H9 (cell line): ENCODE measurements around the gene PFKP. TPM values are rescaled to one million over a fixed set of nuclear protein-coding genes. Genes with fewer than 3 reads are reported as not detected.
A peak's percentile ranks its signal among the peaks of the same experiment; 100 is the strongest.

Experiments
- DNase-seq: peaks from one replicate; pipeline ENCODE4 v3.0.0-alpha.2; 2017
- H2AFZ ChIP-seq: one replicate; pipeline ENCODE4 v1.6.1; 2013; ENCODE audit warnings: mild to moderate bottlenecking, low read length, control low read depth, moderate library complexity
- H2AK5ac ChIP-seq: 2 replicates; pipeline ENCODE4 v1.6.1; 2013; ENCODE audit warnings: low read length, control low read depth, mixed read lengths; ENCODE audit not compliant: insufficient read length
- H2BK120ac ChIP-seq: one replicate; pipeline ENCODE4 v1.6.1; 2013; ENCODE audit warnings: low read depth, mild to moderate bottlenecking, low read length, control low read depth, inconsistent platforms; ENCODE audit not compliant: poor library complexity, severe bottlenecking
- H2BK12ac ChIP-seq: 2 replicates; pipeline ENCODE4 v1.6.1; 2013; ENCODE audit warnings: low read length, control low read depth, mixed read lengths, low read depth; ENCODE audit not compliant: insufficient read length
- H2BK15ac ChIP-seq: 2 replicates; pipeline ENCODE4 v1.6.1; 2013; ENCODE audit warnings: low read depth, low read length, control low read depth
- H2BK20ac ChIP-seq: one replicate; pipeline ENCODE4 v1.6.1; 2013; ENCODE audit warnings: low read depth, mild to moderate bottlenecking, low read length, control low read depth, inconsistent platforms; ENCODE audit not compliant: poor library complexity, severe bottlenecking
- H2BK5ac ChIP-seq: 2 replicates; pipeline ENCODE4 v1.6.1; 2013; ENCODE audit warnings: low read length, control low read depth, mixed read lengths; ENCODE audit not compliant: insufficient read length
- H3K14ac ChIP-seq: 2 replicates; pipeline ENCODE4 v1.6.1; 2013; ENCODE audit warnings: low read length, control low read depth; ENCODE audit not compliant: insufficient read depth
- H3K18ac ChIP-seq: 2 replicates; pipeline ENCODE4 v1.6.1; 2013; ENCODE audit warnings: low read depth, mild to moderate bottlenecking, mixed read lengths, low read length, control low read depth; ENCODE audit not compliant: insufficient read length
- H3K23ac ChIP-seq: 2 replicates; pipeline ENCODE4 v1.6.1; 2013; ENCODE audit warnings: low read length, control low read depth, mixed read lengths, low read depth; ENCODE audit not compliant: insufficient read length
- H3K23me2 ChIP-seq: 2 replicates; pipeline ENCODE4 v1.6.1; 2013; ENCODE audit warnings: low read depth, mild to moderate bottlenecking, mixed read lengths, low read length, control low read depth; ENCODE audit not compliant: insufficient read length, poor library complexity, severe bottlenecking
- H3K27ac ChIP-seq: 2 replicates; pipeline ENCODE4 v1.5.1; 2013; ENCODE audit warnings: low read length, control low read depth, mixed read lengths, low read depth; ENCODE audit not compliant: insufficient read length
- H3K27me3 ChIP-seq: 2 replicates; pipeline ENCODE4 v1.6.1; 2013; ENCODE audit warnings: low read length, control low read depth, inconsistent platforms; ENCODE audit not compliant: insufficient read depth
- H3K4ac ChIP-seq: 2 replicates; pipeline ENCODE4 v1.6.1; 2013; ENCODE audit warnings: low read depth, mild to moderate bottlenecking, control low read depth, inconsistent platforms, low read length, moderate library complexity
- H3K4me1 ChIP-seq: 2 replicates; pipeline ENCODE4 v1.6.1; 2013; ENCODE audit warnings: low read length, control low read depth, inconsistent platforms; ENCODE audit not compliant: insufficient read depth
- H3K4me2 ChIP-seq: 2 replicates; pipeline ENCODE4 v1.6.1; 2013; ENCODE audit warnings: low read length, control low read depth, mixed read lengths; ENCODE audit not compliant: insufficient read length, insufficient read depth
- H3K56ac ChIP-seq: 2 replicates; pipeline ENCODE4 v1.6.1; 2013; ENCODE audit warnings: low read depth, mild to moderate bottlenecking, mixed read lengths, low read length, control low read depth; ENCODE audit not compliant: insufficient read length
- H3K79me1 ChIP-seq: 2 replicates; pipeline ENCODE4 v1.6.1; 2013; ENCODE audit warnings: low read depth, mild to moderate bottlenecking, moderate library complexity, low read length, control low read depth, inconsistent platforms; ENCODE audit not compliant: insufficient read depth, poor library complexity, severe bottlenecking
- H3K79me2 ChIP-seq: 2 replicates; pipeline ENCODE4 v1.6.1; 2013; ENCODE audit warnings: low read length, control low read depth, inconsistent platforms; ENCODE audit not compliant: insufficient read depth
- H3K9ac ChIP-seq: 2 replicates; pipeline ENCODE4 v1.6.1; 2013; ENCODE audit warnings: low read length, control low read depth, mixed read lengths; ENCODE audit not compliant: insufficient read length; ENCODE audit errors: extremely low read depth
- H3K9me3 ChIP-seq: one replicate; pipeline ENCODE4 v1.6.1; 2013; ENCODE audit warnings: low read depth, low read length, inconsistent platforms; ENCODE audit not compliant: control insufficient read depth
- H3T11ph ChIP-seq: one replicate; pipeline ENCODE4 v1.6.1; 2013; ENCODE audit warnings: mild to moderate bottlenecking, low read length, control low read depth, inconsistent platforms
- H4K20me1 ChIP-seq: one replicate; pipeline ENCODE4 v1.6.1; 2013; ENCODE audit not compliant: control insufficient read depth, insufficient read length, insufficient read depth
- H4K5ac ChIP-seq: 2 replicates; pipeline ENCODE4 v1.6.1; 2013; ENCODE audit warnings: low read depth, mild to moderate bottlenecking, mixed read lengths, low read length, control low read depth; ENCODE audit not compliant: insufficient read length
- H4K8ac ChIP-seq: replicated peaks from 2 replicates; pipeline ENCODE4 v1.6.1; 2013; ENCODE audit warnings: low read length, control low read depth, mixed read lengths, low read depth; ENCODE audit not compliant: insufficient read length
- H4K91ac ChIP-seq: 2 replicates; pipeline ENCODE4 v1.6.1; 2013; ENCODE audit warnings: low read depth, mild to moderate bottlenecking, moderate library complexity, mixed read lengths, low read length, control low read depth; ENCODE audit not compliant: insufficient read length
- H3K27ac Mint-ChIP-seq, 3 experiments: 2 replicates in 2 of 3; 3 replicates in 1 of 3; pipeline ENCODE4 v1.8.0; 2020 to 2021; ENCODE audit warnings: mixed read lengths in 3 of 3, mild to moderate bottlenecking in 1 of 3, moderate library complexity in 1 of 3
- H3K27me3 Mint-ChIP-seq: 2 replicates; pipeline ENCODE4 v1.8.0; 2021; ENCODE audit warnings: low read depth, mild to moderate bottlenecking, moderate library complexity, mixed read lengths
- H3K36me3 Mint-ChIP-seq, 3 experiments: 2 replicates in 2 of 3; 3 replicates in 1 of 3; pipeline ENCODE4 v1.8.0; 2020 to 2021; ENCODE audit warnings: low read depth in 3 of 3, mixed read lengths in 3 of 3; ENCODE audit not compliant: insufficient read depth in 1 of 3
- H3K4me1 Mint-ChIP-seq, 2 experiments: 2 replicates each; pipeline ENCODE4 v1.8.0; 2020; ENCODE audit warnings: mixed read lengths in 2 of 2
- H3K4me3 Mint-ChIP-seq, 2 experiments: 2 replicates in 1 of 2; 3 replicates in 1 of 2; pipeline ENCODE4 v1.8.0; 2020 to 2021; ENCODE audit warnings: mild to moderate bottlenecking in 2 of 2, mixed read lengths in 2 of 2, moderate library complexity in 1 of 2
- H3K9me3 Mint-ChIP-seq, 2 experiments: 2 replicates in 1 of 2; 3 replicates in 1 of 2; pipeline ENCODE4 v1.8.0; 2020; ENCODE audit warnings: mild to moderate bottlenecking in 2 of 2, mixed read lengths in 2 of 2, moderate library complexity in 1 of 2
- WGBS: extraction: QIAGEN DNeasy Blood & Tissue Kit; methylation state at CpG from one replicate; pipeline ENCODE4 v1.1.7; 2013; ENCODE audit warnings: missing lambda C conversion rate, low lambda C conversion rate, mixed read lengths; ENCODE audit not compliant: insufficient read length; ENCODE audit errors: extremely low coverage; 5-methylcytosine and 5-hydroxymethylcytosine counted together
- total RNA-seq: library from RNA; stranded (reverse); gene quantifications from 2 replicates; pipeline ENCODE4 v1.2.1, GENCODE V29; 2021
- TF ChIP-seq, protein P1 (sequence below): fragments of 200-600 bp; sonication (generic); conservative IDR thresholded peaks from 3 replicates; pipeline ENCODE4 v1.8.0; 2021; ENCODE audit warnings: antibody characterized with exemption, mild to moderate bottlenecking

The PFKP gene
- total RNA-seq, 1 experiment from 2014 or later, result 145 TPM

DNA sequence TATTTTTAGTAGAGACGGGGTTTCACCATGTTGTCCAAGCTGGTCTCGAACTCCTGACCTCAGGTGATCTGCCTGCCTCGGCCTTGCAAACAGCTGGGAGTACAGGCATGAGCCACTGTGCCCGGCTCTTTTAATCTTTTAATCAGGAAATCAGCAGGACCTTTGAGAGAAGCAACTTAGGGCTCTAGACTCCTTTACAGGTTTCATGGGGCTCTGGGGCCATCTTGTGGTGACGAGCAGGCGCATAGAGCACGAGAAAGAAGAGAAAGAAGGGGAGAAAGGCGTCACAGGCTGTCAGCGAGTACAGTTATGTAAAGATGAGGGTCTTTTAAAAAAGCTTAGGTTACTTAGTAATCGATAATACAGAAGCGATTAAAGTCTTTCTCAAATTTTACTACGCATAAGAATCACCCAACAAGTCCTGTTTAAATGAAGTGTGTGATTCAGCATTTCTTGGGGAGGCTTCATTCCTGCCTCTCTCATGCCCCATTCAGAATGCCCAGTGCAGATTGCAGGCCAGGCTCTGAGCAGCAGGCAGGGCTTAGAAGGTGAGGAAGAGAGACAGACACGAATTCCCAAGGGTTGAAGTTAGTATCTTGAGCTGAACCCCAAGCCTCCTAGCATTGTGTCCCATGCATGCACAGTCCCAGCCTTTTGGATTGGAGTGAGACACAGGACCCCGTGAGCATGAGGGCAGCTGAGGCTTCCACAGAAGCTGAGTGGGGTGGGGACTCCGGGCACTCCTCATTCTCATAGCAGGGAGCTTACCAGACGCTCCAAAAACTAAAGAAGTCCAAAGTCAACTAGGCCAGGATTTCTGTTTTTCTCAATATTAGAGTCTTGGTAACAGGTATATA, 23.6 kb upstream of the PFKP start:
- no peak overlapping the region for H4K5ac ChIP-seq
- no peak overlapping the region for H4K91ac ChIP-seq
- peaks cover 4% of the 10 kb centered on the region for H3K23me2 ChIP-seq
- H3K27me3 ChIP-seq, result no peaks in the 10 kb centered on the region
- no peaks in the 10 kb centered on the region for H4K20me1 ChIP-seq
- H2AK5ac ChIP-seq, result no peak overlapping the region
- no peak overlapping the region for H2BK5ac ChIP-seq
- no peak overlapping the region for H2BK20ac ChIP-seq
- no peak overlapping the region for H3K4me2 ChIP-seq
- Mint-ChIP-seq H3K27ac (no peak overlapping the region), H3K27me3 (no peaks in the 10 kb centered on the region; the same call in 1 of the 2 replicates), H3K9me3 (peaks cover 16% of the 10 kb centered on the region in 2 experiments), H3K36me3 (peaks cover 2 to 11% (median 4%) of the 10 kb centered on the region in 3 experiments; a peak in 6 of 7 replicates), H3K4me3 (no peak overlapping the region), H3K4me1 (peaks cover 21 to 35% of the 10 kb centered on the region in 2 experiments)
- no peak overlapping the region for H3T11ph ChIP-seq
- H3K9ac ChIP-seq, result no peak overlapping the region
- WGBS, result no CpG with 5 or more reads among the region's 16 CpGs
- no peak overlapping the region for H3K14ac ChIP-seq
- DNase-seq, result peak; percentile 77
- H2AFZ ChIP-seq, result no peak overlapping the region
- no peaks in the 10 kb centered on the region for H3K9me3 ChIP-seq
- H3K18ac ChIP-seq, result no peak overlapping the region
- no peak overlapping the region for H3K23ac ChIP-seq
- no peak overlapping the region for H3K27ac ChIP-seq
- TF ChIP-seq, protein P1, sequence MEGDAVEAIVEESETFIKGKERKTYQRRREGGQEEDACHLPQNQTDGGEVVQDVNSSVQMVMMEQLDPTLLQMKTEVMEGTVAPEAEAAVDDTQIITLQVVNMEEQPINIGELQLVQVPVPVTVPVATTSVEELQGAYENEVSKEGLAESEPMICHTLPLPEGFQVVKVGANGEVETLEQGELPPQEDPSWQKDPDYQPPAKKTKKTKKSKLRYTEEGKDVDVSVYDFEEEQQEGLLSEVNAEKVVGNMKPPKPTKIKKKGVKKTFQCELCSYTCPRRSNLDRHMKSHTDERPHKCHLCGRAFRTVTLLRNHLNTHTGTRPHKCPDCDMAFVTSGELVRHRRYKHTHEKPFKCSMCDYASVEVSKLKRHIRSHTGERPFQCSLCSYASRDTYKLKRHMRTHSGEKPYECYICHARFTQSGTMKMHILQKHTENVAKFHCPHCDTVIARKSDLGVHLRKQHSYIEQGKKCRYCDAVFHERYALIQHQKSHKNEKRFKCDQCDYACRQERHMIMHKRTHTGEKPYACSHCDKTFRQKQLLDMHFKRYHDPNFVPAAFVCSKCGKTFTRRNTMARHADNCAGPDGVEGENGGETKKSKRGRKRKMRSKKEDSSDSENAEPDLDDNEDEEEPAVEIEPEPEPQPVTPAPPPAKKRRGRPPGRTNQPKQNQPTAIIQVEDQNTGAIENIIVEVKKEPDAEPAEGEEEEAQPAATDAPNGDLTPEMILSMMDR, result peak; percentile 89
- no peak overlapping the region for H2BK15ac ChIP-seq
- no peak overlapping the region for H4K8ac ChIP-seq
- peaks cover 6% of the 10 kb centered on the region; the same call in 1 of the 2 replicates for H3K4me1 ChIP-seq
- H3K79me2 ChIP-seq, result no peaks in the 10 kb centered on the region
- no peak overlapping the region for H3K56ac ChIP-seq
- H3K4ac ChIP-seq, result no peak overlapping the region
- no peak overlapping the region for H2BK12ac ChIP-seq
- H3K79me1 ChIP-seq, result no peaks in the 10 kb centered on the region
- H2BK120ac ChIP-seq, result no peak overlapping the region
